ENCODE measurements around the gene ENOX1.
"Not testable (repeated sequence)": the region's sequence is repeated elsewhere in the genome, so short reads cannot be mapped to it uniquely, and the experiment has no call there.

ENOX1 gene

DNA sequence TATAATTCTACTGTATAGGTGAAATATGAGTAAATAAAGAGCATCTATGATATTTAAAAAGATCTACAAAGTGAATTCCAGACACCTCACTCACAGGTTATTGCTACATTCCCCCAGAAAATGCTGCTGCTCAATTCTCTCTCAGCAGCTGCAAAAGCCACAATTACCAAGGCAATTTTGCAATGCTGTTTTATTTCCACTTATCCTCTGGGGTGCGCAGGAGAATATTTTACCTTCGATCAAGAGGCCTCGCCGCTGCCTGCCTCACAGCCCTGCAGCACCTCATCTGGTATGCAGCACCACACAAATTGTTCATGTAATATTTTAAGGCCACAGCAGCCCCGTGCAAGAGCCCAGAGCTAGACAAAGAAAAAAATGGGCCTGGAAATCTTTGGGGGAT, 430.2 kb downstream of the ENOX1 start:
- DNase-seq (ENCODE audit: low read depth) = no peak

DNA sequence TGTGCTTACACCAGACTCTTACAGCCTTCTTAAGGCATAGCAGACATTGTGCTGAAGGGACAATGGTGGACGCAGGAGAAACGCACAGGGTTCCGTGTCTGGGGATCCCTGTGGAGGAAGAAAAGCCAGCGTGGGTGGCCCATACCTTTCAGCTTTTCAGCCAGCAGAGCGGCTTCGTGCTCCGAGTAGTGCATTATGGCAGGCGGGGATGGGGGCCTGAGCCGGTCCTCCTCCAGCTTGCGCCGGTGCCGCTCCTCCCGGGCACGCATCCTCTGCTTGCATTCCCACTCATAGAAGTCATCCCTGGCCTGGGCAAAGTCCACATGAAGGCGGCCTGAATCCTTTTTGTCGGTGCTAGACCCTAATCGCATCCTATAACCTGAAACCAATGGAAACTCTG, 431.0 kb downstream of the ENOX1 start:
- no peak for DNase-seq (ENCODE audit: low read depth)

DNA sequence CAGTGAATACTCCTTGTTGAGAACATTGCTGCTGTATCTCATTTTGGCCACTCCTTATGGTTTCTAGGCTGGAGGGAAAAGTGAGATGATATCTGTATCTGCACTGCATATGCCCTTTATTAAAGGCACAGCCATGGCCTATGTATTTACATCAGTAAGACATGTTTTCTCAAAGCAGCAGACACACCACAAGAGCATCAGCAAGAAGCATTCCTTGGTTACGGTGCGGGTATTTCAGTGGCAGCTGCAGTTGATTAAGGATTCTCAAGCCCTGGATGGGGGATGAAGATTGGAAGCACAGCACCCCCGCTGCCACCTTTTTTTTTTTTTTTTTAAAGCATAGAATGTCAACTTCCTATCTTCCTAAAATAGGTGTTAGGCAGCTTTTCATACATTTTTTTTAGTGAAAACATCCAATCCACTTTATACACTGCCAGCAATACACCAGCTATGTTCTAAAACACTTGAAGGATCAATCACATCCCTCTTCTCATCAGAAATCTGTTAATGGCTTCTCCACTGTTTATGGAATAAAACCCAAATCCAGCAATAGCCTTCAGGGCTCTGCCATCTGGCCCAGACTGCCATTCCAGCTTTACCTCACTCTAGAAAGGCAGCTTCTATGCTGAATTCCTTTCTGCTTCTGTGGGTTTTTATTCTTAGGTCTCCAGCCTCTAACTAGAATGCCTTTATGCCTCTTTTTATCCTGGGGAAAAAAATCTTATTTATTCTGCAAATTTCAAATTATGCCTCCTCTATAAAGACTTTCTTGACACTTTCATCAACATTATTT, 432.4 kb downstream of the ENOX1 start:
- DNase-seq (ENCODE audit: low read depth) = no peak

DNA sequence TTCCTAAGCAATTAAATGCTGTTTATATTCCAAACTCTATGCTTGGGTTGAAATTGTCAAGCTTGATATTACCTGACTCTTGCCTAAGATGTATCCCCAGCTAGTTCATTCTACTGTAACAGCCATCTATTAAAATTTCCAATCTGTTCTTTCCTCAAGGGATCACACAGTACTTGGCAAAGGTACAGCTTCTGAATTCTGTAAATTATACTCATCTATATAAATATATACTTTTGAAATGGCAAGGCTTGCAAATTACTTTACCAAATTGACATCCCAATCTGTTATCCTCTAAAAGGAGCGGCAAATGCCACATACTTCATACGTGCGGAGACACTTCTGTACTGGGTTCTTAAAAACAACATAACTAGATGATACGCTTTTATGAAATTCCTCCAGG, 433.1 kb downstream of the ENOX1 start:
- no peak for DNase-seq (ENCODE audit: low read depth)

DNA sequence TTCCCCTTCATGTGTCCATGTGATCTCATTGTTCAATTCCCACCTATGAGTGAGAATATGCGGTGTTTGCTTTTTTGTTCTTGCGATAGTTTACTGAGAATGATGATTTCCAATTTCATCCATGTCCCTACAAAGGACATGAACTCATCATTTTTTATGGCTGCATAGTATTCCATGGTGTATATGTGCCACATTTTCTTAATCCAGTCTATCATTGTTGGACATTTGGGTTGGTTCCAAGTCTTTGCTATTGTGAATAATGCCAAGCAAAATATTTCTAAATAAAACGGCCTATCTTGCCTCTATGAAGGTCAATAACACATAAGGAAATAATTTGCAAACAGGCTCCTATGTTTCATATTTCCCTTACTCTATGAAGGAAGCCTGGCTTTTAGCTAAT, 435.2 kb downstream of the ENOX1 start:
- not testable (repeated sequence) for DNase-seq (ENCODE audit: low read depth)

DNA sequence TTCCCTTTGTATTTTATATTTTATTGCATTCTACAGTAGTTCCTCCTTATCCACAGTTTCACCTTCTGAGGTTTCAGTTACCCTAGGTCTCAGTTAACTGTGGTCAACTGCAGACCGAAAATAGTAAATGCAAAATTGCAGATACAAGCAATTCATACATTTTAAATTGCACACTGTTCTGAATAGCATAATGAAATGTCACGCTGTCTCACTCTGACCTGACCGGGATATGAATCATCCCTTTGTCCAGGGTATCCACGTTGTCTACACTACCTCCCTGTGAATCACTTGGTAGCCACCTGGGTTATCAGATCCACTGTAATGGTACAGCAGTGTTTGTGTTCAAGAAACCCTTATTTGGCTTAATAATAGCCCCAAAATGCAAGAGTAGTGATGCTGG, 438.4 kb downstream of the ENOX1 start:
- DNase-seq (ENCODE audit: low read depth) = peak; percentile 40

DNA sequence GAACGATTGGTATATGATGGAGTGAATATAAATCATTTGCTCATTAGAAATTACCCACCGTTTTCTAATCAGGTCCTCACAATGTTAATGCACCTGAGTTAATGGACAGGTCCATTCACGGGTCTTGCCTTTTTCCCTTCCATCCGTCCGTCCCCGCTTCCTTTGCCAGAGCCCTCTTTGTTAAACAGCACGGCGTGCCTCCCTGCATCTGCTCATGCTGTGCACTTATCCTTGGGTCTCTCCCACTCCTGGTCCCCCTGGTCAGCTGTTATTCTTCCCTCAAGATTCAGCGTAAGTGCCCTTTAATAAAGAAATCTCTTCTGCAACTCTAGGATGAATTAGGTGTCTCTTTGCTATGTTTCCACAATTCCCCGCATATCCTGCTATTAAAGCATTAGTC, 438.9 kb downstream of the ENOX1 start:
- DNase-seq (ENCODE audit: low read depth) = no peak

DNA sequence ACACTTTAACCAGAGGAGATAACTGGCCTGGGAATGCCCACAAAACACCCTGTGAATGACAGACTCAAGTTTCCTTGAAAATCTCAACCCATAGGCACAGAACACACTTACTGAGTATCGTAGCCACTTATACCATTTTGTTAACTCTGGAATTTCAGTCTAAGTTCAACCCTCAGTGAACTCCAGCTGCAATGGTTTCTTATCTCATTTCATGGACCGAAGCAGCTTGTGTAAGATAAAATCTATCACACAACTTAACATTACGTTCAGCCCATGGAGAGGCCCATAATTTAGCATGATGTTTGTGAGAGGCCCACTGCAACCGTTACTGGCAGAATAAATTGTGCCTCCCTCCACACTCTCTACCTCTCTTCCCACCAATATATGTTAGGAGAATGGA, 440.3 kb downstream of the ENOX1 start:
- no peak for DNase-seq (ENCODE audit: low read depth)

DNA sequence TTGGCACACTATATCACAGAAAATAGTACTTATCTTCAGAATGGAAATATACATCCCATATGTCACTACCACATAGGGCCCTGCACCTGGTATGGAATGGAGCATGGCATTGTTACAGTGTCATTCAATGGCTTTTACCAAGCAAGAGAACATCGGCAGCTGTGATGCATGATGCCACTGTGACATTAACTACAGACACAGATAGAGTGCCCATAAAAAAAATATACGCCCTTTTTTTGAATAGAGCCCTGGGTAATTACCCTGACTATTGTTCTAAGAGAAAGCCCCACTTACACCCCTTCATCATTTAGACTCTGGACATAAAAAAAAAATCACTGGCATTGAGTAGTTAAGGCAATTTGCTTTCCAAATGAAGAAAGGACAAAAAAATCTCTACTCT, 443.1 kb downstream of the ENOX1 start:
- no peak for DNase-seq (ENCODE audit: low read depth)

DNA sequence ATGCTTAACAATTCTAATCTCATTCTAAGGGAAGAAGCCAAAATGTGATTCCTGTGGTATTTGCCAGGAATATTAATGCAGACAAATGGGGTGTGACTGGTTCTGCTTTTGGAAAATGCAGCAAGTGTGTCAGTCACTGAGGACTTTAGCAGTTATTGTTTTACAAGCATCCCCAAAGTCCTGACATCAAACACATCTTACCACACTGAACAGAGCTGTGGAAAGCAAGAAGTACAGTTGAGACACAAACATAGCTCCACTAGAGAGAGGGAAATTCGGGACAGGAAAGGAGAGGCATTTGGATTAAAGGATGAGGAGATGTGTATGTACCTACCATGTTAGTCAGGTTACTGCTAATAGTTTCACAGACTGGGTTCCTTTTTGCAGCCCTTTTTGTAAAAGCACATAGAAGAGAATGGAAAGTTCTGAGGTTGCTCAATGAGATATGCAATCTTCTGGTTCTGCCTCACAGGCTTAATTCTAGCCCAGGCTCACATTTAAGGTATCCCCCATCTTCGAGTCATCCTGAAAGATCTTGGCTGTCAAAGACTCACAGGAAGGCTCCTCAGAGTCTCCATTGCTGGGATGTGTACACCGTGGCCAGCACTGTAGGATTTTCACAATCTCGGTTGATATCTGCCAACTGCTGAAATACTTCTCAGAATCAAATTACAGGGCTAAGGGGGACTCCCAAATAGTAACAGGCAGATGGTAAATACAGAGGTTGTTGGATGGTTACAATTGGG, 446.8 kb downstream of the ENOX1 start:
- no peak for DNase-seq (ENCODE audit: low read depth)

DNA sequence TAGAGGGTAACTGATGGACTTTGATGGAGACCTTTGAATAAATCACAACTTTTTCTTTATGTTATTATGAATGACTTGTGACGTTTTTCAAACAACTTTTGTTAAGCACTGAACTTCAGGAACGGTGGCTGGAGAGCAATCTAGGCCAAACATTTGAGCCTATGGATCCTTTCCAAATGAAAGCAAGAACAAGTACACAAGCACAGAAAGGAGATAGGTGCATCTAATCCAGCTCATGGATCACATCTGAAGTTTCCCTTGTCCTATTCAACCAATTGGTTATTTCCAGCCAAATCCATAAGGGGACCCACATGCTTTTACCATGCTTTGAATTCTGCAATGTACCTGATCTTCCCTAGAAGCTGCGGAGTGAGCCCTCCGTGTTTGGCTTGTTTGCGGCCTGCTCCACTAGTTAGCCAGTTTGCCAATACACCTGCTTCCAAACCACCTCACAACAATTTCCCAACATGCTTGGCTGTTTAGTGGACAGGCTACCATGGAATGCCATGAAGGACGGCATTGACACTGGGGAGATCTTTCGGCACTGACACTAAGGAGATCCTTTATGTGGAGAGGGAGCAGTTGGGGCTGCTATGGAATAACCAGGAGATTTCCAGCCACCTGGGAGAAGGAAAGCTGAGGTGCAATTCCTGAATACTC, 447.5 kb downstream of the ENOX1 start:
- DNase-seq (ENCODE audit: low read depth) = no peak

DNA sequence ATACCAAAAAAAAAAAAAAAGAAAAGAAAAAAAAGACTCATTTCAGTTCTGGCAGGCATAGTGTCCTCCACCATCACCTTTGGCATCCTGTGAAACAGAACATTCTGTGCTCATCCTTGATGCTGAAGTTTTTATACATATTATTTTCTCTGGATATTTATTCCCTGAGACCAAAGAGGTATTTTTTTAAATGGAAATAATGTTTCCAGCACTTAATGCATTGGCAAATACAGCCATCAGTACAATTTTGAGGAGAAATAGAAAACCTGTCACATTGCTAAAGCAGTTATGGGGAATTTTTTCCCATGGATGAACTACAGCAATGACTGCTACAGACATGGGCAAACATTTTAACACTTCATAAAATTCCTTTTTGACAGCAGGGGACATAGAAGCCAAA, 451.0 kb downstream of the ENOX1 start:
- DNase-seq (ENCODE audit: low read depth) = no peak

DNA sequence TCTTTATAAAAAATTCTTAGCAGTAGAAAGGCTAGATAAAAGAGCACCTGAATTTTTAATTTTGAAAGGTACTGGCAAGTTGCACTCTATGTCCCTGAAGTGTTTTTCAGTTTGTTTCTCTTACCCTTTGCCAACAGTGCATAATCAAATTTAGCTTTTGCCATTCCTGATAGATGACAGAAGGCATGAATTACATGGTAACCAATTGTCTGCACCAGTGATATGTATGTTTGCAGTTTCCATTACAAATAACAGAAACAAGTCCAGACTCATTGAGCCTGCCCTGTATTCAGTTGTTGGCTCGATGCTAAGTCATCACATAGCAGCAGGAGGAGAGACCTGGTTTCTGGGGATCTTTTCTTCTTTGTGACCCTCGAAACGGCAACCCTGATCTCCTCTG, 453.6 kb downstream of the ENOX1 start:
- no peak for DNase-seq (ENCODE audit: low read depth)

DNA sequence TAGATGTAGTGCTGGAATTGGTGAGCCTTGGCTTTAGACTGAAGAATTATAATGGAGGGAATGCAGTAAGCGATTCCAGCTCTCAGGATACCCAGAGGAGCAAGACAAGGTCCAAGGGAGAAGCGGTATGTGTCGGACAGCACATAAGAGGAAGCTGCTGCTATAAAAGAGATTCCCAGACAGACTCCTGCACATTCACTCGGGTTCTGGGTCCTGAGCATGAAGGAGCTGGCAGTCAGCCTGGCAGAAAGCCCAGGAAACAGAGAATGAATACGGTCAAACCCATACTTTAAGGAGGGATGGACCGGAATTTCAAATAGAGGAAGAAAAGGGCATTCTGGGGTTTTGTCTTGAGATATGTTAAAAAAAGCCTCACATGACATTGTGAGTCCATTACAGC, 455.1 kb downstream of the ENOX1 start:
- no peak for DNase-seq (ENCODE audit: low read depth)

DNA sequence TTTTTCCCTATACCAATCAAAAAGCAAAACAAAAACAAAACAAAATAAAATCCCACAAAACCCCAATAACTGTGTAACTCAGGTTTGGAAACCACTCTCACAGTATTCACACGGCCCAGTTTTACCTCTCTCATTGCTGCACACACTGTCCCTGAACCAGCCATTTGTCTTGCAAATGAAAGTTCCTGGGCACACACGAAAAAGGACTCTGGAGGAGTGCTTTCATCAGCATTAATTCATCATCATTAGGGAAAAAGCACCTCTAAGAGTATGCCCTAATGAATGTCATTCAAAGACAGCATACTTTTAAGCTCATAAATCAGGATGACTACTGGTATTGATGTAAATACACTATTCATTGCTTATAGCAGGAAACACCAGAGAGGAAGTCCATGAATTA, 457.1 kb downstream of the ENOX1 start:
- no peak for DNase-seq (ENCODE audit: low read depth)

DNA sequence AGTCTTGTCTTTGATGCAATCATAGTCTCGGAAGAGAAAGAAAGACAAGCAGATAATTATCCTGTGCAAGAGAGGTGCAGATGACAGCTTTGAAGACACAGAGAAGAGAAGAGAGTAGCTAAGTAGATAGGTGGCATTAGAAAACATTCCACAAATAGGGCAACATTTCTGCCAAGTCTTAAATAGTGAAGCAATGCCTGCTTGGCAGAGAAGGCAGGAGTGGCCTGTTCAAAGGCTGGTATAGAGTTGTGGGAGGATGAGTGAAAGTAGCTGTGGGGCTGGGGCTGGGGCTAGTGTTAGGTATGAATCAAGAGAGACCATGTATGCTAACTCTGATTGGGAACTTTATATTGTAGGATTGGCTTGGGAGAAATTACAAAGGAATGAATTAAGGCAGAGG, 457.9 kb downstream of the ENOX1 start:
- DNase-seq (ENCODE audit: low read depth) = no peak

DNA sequence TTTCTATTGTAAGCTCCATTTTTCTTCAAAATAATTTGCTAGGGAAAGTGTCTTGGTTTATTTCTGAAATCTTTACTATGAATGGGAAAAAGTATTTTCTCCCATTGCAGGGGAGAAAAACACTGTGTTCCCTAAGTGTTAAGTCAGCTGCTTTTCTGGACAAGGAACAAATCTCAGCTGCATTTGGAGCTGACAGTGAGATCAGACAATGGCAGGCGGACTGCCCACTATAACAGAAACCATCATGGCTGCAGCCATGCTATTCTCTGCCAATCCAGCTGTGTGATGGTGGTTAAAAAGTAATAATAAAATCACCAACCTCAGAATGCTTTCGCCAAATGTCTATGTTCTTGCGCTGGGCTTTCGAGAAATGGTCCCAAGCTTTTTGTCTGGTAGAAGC, 460.7 kb downstream of the ENOX1 start:
- no peak for DNase-seq (ENCODE audit: low read depth)

DNA sequence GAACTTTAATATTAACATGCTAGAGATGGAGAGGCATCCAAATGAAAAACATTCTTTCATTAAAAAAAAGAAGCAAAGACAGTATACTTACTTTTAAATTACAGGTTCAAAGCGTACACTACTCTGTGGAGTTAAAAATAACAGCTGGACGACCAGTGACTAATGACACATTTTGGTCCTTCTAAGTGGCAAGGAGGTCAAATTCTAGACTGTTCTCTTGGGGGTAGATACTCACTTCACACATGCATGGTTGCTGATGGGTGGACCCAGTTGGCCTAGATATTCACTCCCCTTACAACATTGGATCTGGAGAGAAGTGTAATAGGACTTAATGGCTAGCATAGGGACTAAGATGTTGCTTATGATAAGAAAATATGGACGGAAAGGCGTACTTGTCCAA, 461.1 kb downstream of the ENOX1 start:
- no peak for DNase-seq (ENCODE audit: low read depth)

DNA sequence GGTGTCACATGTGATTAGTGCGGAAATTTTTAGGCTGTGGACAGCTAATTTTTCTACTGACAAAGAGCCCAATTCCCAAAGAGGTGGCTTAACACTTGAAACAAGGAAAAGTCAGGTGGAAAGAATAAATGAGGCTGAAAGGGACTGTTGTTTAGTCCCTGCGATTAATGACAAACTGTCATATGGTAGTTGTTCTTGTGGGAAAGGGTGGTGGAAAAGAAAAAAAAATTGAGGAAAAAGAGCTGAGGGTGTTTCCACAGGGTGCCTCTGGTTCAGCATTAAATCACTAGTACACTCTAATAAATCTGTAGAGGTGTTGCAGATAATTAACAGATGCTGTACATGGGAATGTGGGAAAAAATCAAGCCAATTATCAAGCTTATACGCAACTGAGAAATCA, 462.6 kb downstream of the ENOX1 start:
- no peak for DNase-seq (ENCODE audit: low read depth)

DNA sequence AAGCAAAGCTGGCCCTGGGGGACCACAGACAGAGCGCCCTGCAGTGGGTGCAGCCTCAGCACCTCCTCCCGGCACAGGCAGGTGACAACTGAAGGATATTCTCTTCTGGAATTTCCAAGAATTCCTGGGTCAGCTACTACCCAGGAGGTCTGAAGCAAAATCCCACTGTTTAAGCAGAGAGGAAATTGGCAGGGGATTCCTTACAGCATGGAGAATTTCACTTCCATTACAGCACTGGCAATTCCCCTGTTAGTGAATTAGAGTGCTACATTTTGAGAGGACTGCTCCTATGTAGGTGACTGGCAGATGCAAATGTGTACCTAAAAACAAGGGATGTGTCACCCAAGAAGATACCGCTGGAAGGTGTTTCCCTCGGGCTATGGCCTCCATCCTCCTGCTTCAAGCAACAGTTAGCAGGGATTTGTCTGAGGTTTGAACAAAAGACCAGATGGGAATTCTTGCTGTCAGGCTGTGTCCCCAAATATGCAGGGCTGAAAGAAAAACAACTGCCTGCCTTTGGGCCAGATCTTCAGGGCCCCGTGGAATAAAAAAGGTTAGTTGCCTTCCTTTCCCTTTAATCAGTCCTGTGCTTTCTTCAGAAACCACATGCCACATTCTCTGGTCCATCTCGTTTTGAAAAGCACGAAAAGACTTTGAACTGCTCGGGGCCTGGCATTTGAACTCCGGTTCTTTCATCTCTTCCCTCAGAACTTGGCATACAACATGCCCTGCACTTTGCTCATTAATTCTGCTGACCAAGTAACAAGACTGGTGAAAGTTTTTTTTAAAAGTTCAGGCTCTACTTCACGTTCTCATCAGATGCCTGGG, 466.9 kb downstream of the ENOX1 start:
- no peak for DNase-seq (ENCODE audit: low read depth)

DNA sequence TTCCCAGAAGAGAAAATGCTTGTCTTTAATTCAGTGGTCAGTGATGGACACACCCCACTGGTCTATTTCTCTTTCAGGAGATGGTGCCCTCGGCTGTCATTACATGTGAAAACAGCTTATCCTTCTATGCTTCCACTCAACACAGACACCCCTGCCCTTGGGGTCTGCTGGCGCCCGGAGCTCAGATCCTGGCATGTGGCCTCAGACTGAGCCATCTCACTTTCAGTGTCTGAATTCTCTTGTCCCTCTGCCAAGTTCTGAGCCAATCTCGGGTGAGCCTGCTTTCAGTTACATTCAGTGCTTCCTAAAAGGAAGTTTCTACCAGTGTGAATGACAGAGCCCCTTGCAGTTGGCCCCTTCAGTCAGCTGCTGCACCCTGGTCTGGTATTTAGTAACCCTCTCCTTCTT, 469.8 kb downstream of the ENOX1 start:
- DNase-seq (ENCODE audit: low read depth) = no peak

DNA sequence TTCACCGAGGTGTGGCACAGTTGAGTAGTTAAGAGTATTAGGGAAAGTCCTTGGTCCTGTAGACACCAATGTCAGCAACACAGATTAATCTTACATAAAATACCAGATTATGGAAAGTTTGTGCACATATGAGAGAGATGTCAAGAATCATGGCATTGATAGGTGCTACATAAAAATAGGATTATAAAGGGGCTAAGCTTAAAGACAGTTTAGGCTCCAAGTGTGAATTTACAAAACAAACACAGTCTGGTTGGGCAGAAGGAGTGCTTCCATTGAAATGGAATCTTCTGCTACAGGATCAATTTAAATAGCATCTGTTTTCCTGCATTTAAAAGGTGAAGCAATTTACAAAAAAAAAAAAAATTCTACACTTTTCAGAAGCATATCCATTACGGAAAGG, 470.5 kb downstream of the ENOX1 start:
- DNase-seq (ENCODE audit: low read depth) = no peak
